ENCODE measurements around the gene TMBIM1.

- TF ChIP-seq CTCF (IDR thresholded peaks at IDR 0.05; ENCODE audit: low read depth, low read length, poor library complexity, severe bottlenecking) (no peak), EZH2phosphoT487 (IDR thresholded peaks at IDR 0.05; ENCODE audit: borderline replicate concordance, low read length) (no peak)
Measured at GRCh38 chr2:218262631-218263586, 29.4 kb downstream of the TMBIM1 start.
